Gastrocnemius medialis (tissue), 4 donors: ENCODE data around the gene TRIM46. TPM values are rescaled to one million over a fixed set of nuclear protein-coding genes. Genes with fewer than 3 reads are reported as not detected.

Experiments used
- ATAC-seq, 2 donors: fragments of 150-250 bp; one replicate each; pipeline ENCODE4 v1.9.1; 2016
- DNase-seq, 2 donors: peaks; one replicate each; pipeline ENCODE4 v3.0.0-alpha.2; 2019
- H3K27ac ChIP-seq, 4 donors: fragments of 200-600 bp; sonication (generic); 1 replicate in 1 of 4; 2 replicates in 3 of 4; pipeline ENCODE4 v1.5.1; 2016 to 2018; ENCODE audit warnings: mild to moderate bottlenecking in 2 of 4, moderate library complexity in 1 of 4
- H3K27me3 ChIP-seq, 3 donors: fragments of 200-600 bp; sonication (generic) in 2 of 3; 1 replicate in 1 of 3; 2 replicates in 2 of 3; pipeline versions ENCODE4 v1.5.1 to v1.6.0; 2016 to 2019; ENCODE audit warnings: mild to moderate bottlenecking in 1 of 3, moderate library complexity in 1 of 3
- H3K36me3 ChIP-seq, 2 donors: fragments of 200-600 bp; sonication (generic) in 1 of 2; one replicate each; pipeline ENCODE4 v1.5.1; 2017 to 2018
- H3K4me1 ChIP-seq, 2 donors: fragments of 200-600 bp; sonication (generic) in 1 of 2; one replicate each; pipeline ENCODE4 v1.5.1; 2016 to 2017; ENCODE audit warnings: mild to moderate bottlenecking in 2 of 2
- H3K4me3 ChIP-seq, 4 donors: fragments of 200-600 bp; sonication (generic) in 3 of 4; 1 replicate in 1 of 4; 2 replicates in 3 of 4; pipeline ENCODE4 v1.5.1; 2016 to 2019; ENCODE audit warnings: mild to moderate bottlenecking in 2 of 4
- H3K9me3 ChIP-seq, 3 donors: fragments of 200-600 bp; sonication (generic) in 2 of 3; 1 replicate in 1 of 3; 2 replicates in 2 of 3; pipeline ENCODE4 v1.5.1; 2016 to 2019
- CTCF ChIP-seq, 5 experiments: fragments of 450-650 bp in 3 of 5; fragments of 200-600 bp in 2 of 5; sonication (generic) in 2 of 5; IDR thresholded peaks in 4 of 5; conservative IDR thresholded peaks in 1 of 5; 1 replicate in 4 of 5; 2 replicates in 1 of 5; pipeline ENCODE4 v1.5.1; 2016 to 2019; ENCODE audit warnings: antibody characterized with exemption in 5 of 5, mild to moderate bottlenecking in 3 of 5, moderate library complexity in 3 of 5
- POLR2A ChIP-seq, 2 donors: fragments of 450-650 bp; IDR thresholded peaks; one replicate each; pipeline ENCODE4 v1.6.1; 2017; ENCODE audit warnings: antibody characterized with exemption in 2 of 2, mild to moderate bottlenecking in 2 of 2, moderate library complexity in 2 of 2
- in situ Hi-C, 4 donors: fragments of 200-750 bp; cut with MboI; loops; one replicate each; pipeline versions ENCODE4 v1.15.0 to v1.8.0; 2017; ENCODE audit warnings: low sequenced_read_pairs in 4 of 4
- intact Hi-C: fragments of 100-400 bp; cut with DNase I; formaldehyde crosslinking; loops from one replicate; pipeline ENCODE4 v1.15.1; 2023; ENCODE audit warnings: low total_unique reads
- total RNA-seq, 4 donors: library from RNA; depleted of rRNA; stranded (reverse); fragments of >200 nt; gene quantifications; one replicate each; pipeline versions ENCODE4 v1.1.0 to v1.2.3, GENCODE V29; 2016

Gene TRIM46
- total RNA-seq, 4 donors from 2014 or later, result not detected

GRCh38 chr1:155198547-155198906 lies 24.9 kb downstream of the TRIM46 start:
- ATAC-seq, result no peak
- H3K27me3 ChIP-seq, result no peaks in the 10 kb centered on the region
- H3K27ac ChIP-seq, result no peak overlapping the region
- no peak for DNase-seq
- no peak overlapping the region for H3K4me3 ChIP-seq
- in situ Hi-C loops, result no loop called here
- intact Hi-C loops, result no loop called here
- H3K9me3 ChIP-seq, result no peaks in the 10 kb centered on the region
- peaks cover 17 to 25% of the 10 kb centered on the region in 2 donors for H3K4me1 ChIP-seq
- no peaks in the 10 kb centered on the region for H3K36me3 ChIP-seq
- TF ChIP-seq POLR2A (IDR thresholded peaks at IDR 0.05) (no peak), CTCF (IDR thresholded peaks at IDR 0.05 in 4 of 5, conservative IDR thresholded peaks at IDR 0.05 in 1 of 5) (no peak)

- peaks cover 10 to 12% of the 10 kb centered on the region in 2 donors for H3K4me1 ChIP-seq
- H3K27me3 ChIP-seq, result no peaks in the 10 kb centered on the region
- H3K9me3 ChIP-seq, result no peaks in the 10 kb centered on the region
- DNase-seq, result no peak
- no peak for TF ChIP-seq CTCF (IDR thresholded peaks at IDR 0.05 in 4 of 5, conservative IDR thresholded peaks at IDR 0.05 in 1 of 5)
- TF ChIP-seq POLR2A (IDR thresholded peaks at IDR 0.05), result no peak
- in situ Hi-C loops, result no loop called here
- H3K27ac ChIP-seq, result no peak overlapping the region
- intact Hi-C loops, result no loop called here
- ATAC-seq, result no peak
- no peaks in the 10 kb centered on the region for H3K36me3 ChIP-seq
- H3K4me3 ChIP-seq, result no peak overlapping the region
These were observed 26.1 kb downstream of the TRIM46 start for GRCh38 chr1:155199792-155200191.

- DNase-seq (no peak), ATAC-seq (no peak)
- no peaks in the 10 kb centered on the region for H3K9me3 ChIP-seq
- no peak overlapping the region for H3K27ac ChIP-seq
- H3K4me1 ChIP-seq, result peaks cover under 1 to 10% of the 10 kb centered on the region in 2 donors
- TF ChIP-seq POLR2A (IDR thresholded peaks at IDR 0.05), result no peak
- no peak for TF ChIP-seq CTCF (IDR thresholded peaks at IDR 0.05 in 4 of 5, conservative IDR thresholded peaks at IDR 0.05 in 1 of 5)
- in situ Hi-C loops (no loop called here), intact Hi-C loops (no loop called here)
- H3K27me3 ChIP-seq, result no peaks in the 10 kb centered on the region
- no peaks in the 10 kb centered on the region for H3K36me3 ChIP-seq
- no peak overlapping the region for H3K4me3 ChIP-seq
These were observed 27.3 kb downstream of the TRIM46 start for GRCh38 chr1:155200920-155201319.

- Histone ChIP-seq H3K36me3 (no peaks in the 10 kb centered on the region), H3K4me3 (no peak overlapping the region)
These were observed 28.5 kb downstream of the TRIM46 start for GRCh38 chr1:155202198-155202597.

More at GRCh38 chr1:155202198-155202597, 28.5 kb downstream of the TRIM46 start:
- intact Hi-C loops (no loop called here), in situ Hi-C loops (no loop called here)
- DNase-seq, result no peak
- no peaks in the 10 kb centered on the region for H3K9me3 ChIP-seq
- no peaks in the 10 kb centered on the region for H3K27me3 ChIP-seq
- peaks cover 3 to 6% of the 10 kb centered on the region in 2 donors for H3K4me1 ChIP-seq
- ATAC-seq, result no peak
- no peak overlapping the region for H3K27ac ChIP-seq
- TF ChIP-seq CTCF (IDR thresholded peaks at IDR 0.05 in 4 of 5, conservative IDR thresholded peaks at IDR 0.05 in 1 of 5) (no peak), POLR2A (IDR thresholded peaks at IDR 0.05) (no peak)
